LNCAP (cell line): ENCODE data around the gene MT2A.

ENCODE experiments used
- TF ChIP-seq, protein P1 (sequence below): fragments of 450-650 bp; IDR thresholded peaks from 2 replicates; pipeline ENCODE4 v1.5.1; 2017; ENCODE audit warnings: mild to moderate bottlenecking

MT2A gene

DNA sequence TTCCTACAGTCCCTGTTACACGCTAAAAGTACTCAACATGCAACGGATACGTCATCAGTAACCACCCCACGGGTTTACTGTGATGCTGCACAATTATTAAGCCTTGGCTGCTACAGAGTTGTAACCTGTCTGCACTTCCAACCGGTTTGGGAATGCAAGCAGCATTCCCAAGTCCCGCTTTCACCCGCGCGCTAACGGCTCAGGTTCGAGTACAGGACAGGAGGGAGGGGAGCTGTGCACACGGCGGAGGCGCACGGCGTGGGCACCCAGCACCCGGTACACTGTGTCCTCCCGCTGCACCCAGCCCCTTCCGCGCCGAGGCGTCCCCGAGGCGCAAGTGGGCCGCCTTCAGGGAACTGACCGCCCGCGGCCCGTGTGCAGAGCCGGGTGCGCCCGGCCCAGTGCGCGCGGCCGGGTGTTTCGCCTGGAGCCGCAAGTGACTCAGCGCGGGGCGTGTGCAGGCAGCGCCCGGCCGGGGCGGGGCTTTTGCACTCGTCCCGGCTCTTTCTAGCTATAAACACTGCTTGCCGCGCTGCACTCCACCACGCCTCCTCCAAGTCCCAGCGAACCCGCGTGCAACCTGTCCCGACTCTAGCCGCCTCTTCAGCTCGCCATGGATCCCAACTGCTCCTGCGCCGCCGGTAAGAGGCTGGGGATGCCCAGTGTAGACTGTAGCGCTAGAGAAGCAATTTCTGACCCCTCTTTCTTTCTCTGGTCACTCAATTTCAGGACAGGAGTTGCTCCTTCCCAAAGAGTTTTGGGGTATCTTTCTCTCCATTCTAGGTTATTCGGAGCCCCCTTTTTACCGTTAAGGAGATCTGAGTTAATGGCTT is at the start of gene MT2A:
Gene MT2A (plus strand): TSS at position 542 of the 833 bp plus-strand sequence. CDS start 72 bp downstream, at position 614.
- TF ChIP-seq, protein P1, sequence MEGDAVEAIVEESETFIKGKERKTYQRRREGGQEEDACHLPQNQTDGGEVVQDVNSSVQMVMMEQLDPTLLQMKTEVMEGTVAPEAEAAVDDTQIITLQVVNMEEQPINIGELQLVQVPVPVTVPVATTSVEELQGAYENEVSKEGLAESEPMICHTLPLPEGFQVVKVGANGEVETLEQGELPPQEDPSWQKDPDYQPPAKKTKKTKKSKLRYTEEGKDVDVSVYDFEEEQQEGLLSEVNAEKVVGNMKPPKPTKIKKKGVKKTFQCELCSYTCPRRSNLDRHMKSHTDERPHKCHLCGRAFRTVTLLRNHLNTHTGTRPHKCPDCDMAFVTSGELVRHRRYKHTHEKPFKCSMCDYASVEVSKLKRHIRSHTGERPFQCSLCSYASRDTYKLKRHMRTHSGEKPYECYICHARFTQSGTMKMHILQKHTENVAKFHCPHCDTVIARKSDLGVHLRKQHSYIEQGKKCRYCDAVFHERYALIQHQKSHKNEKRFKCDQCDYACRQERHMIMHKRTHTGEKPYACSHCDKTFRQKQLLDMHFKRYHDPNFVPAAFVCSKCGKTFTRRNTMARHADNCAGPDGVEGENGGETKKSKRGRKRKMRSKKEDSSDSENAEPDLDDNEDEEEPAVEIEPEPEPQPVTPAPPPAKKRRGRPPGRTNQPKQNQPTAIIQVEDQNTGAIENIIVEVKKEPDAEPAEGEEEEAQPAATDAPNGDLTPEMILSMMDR = no peak

DNA sequence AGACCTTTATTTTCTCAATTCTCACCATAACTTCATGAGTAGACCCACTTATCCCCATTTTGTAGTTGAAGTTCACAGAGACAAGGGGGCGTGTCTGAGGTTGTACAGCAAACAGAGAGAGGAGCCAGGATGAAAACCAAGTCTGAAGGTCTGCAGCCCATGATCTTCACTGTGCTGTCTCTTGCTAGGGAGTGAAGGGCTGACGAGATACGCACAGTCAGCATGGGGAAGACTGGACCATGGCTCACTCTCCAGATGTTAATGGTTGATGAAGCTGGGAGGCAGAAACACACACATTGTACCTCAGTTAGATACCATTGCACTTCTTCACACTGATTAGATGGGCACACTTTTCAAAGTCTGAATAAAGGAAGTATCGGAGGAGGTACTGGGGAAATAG is 49.3 kb upstream of the MT2A start:
- TF ChIP-seq, protein P1 = no peak

DNA sequence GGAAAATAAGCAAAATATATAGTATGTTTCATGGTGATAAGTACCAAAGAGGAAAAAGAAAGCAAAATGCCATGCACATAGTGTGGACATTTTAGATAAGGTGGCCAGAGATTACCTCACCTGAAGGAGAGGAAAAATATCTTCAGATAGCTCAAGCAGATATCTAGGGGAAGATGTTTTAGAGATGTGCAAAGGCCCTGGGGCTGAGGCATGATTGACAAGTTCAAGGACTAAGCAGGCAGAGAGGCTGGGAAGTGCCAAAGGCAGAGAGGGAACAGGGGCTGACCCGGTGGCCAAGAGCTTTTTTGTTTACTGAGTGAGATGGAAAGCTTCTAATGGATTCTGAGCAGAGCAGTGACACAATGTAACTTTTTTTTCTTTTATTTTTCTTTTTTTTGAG is 47.9 kb upstream of the MT2A start:
- TF ChIP-seq, protein P1 = no peak

DNA sequence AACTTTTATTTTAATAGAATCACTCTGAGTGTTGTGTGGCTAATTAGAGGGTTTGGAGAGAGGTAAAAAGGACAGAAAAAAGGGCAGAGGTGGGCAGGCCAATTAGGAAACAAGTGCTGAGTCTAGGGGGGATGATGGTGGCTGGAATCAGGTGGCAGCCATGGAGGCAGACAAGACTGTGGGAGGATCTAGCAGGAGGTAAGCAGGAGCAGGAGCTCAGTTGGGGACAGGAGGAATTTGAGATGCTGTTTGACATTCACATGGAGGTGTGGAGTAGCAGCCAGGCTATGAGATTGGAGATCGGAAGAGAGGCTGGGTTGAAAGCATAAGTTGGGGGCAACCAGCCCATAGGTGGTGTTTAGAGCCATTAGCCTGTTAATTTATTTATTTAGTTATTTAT is 47.3 kb upstream of the MT2A start:
- TF ChIP-seq, protein P1 = no peak

DNA sequence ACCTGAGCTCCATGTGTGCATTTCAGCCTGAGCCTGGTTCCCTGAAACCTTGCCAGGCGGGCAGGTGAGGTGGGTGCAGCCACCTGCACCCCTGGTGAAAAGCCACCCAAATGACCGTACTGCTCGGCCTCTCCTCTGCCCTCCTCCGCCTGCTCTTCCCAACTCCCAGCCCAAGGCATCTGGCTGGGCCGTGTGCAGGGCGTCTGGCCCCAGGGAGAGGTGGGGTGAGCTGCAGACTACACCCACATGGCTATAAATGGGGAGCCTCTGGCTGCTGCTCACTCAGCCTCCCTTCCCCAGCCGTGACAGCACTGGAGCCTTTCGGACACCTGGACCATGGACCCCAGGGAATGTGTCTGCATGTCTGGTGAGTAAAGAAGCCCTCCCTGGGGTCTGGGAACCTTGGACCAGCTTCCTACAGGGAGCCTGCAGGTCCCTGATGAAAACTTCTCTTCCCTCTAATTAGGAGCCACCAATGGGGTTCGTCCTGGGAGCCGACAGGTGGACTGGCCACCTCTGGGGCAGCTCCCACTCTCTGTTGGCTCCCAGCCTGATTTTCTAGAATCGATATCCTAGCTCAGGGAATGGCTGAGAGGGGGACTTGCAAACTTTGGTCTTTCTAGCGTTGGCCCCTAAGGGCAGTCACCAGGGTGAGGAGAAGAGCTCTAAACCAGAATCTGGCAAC is 43.4 kb upstream of the MT2A start, which contains the start of gene MT4:
Gene MT4 (plus strand): TSS at position 281 of the 685 bp plus-strand sequence. CDS start 56 bp downstream, at position 337.
- TF ChIP-seq, protein P1 = no peak

DNA sequence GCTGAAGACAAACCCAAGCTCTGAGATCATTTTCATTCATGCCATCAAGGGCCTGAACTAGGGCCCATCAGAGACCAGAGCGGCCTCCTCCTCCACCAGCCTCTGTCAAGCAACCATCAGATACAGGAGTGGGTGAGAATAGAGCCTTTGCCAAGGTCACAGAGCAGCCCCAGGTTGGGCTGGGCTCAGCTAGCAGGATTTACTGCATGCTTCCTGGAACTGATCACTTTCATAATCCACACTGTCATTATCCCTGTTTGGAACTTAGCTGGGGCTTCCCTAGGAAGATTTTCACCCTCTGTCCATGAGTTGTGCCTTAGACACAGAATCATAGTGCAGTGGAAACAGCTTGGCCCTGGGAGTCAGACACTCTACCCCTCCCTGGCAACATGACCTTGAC is 38.4 kb upstream of the MT2A start:
- TF ChIP-seq, protein P1 = no peak

DNA sequence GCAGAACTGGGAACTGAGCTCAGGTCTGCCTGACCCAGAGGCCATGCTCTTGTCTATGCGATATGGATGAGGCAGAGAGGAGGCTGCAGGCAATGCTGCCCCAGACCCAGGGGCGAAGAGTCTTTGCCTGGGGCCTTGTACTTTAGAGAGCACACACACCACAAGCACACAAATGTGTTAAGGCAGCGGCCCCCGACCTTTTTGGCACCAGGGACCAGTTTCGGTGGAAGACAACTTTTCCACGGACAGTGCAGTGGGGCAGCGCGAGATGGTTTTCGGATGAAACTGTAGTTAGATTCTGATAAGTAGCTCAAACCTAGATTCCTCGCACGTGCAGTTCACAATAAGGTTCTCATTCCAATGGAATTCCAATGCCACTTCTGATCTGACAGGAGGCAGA is 36.9 kb upstream of the MT2A start:
- TF ChIP-seq, protein P1 = no peak
